Liver (tissue), 3 donors: Measurements from ENCODE around the gene PHACTR4.

Source experiments
- JUND ChIP-seq, 2 donors: IDR thresholded peaks; 2 replicates each; pipeline ENCODE4 v1.6.1; 2016; ENCODE audit warnings: antibody characterized with exemption in 2 of 2
- MAX ChIP-seq: IDR thresholded peaks from 2 replicates; pipeline ENCODE4 v1.6.1; 2016; ENCODE audit warnings: antibody characterized with exemption
- SP1 ChIP-seq: IDR thresholded peaks from 2 replicates; pipeline ENCODE4 v1.6.1; 2018; ENCODE audit warnings: antibody characterized with exemption, mild to moderate bottlenecking
- TF ChIP-seq, protein P1 (sequence below): fragments of 150-350 bp; IDR thresholded peaks from 2 replicates; pipeline ENCODE4 v1.5.1; 2017; ENCODE audit warnings: improper control_type of control experiment, low read depth, low read length; ENCODE audit not compliant: missing input control
- TF ChIP-seq, protein P2 (sequence below): IDR thresholded peaks from 2 replicates; pipeline ENCODE4 v1.6.1; 2016; ENCODE audit warnings: antibody characterized with exemption, mild to moderate bottlenecking
- donor health status: healthy.
- donor health status: healthy.

DNA sequence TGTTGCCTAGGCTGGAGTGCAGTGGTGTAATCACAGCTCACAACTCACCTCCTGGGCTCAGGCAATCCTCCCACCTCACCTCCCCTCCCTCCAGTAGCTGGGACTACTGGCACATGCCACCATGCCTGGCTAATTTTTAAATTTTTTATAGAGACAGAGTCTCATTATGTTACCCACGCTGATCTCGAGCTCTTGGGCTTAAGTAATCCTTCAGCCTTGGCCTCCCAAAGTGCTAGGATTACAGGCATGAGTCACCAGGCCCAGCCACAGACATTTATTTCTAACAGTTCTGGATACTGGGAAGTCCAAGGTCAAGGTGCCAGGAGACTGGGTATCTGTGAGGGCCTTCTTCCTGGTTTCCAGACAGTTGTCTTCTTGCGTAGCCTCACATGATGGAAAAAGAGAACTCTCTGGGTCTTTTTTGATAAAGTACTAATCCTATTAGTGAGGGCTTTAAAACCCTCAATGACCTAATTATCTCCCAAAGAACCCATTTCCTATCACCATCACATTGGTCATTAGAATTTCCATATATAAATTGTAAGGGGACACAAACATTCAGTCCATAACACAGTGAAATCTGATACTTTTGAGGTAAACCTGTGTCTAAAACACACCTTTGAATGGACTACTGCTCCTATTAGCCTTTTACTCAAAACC is 67.9 kb downstream of the PHACTR4 start:
- TF ChIP-seq, protein P1, sequence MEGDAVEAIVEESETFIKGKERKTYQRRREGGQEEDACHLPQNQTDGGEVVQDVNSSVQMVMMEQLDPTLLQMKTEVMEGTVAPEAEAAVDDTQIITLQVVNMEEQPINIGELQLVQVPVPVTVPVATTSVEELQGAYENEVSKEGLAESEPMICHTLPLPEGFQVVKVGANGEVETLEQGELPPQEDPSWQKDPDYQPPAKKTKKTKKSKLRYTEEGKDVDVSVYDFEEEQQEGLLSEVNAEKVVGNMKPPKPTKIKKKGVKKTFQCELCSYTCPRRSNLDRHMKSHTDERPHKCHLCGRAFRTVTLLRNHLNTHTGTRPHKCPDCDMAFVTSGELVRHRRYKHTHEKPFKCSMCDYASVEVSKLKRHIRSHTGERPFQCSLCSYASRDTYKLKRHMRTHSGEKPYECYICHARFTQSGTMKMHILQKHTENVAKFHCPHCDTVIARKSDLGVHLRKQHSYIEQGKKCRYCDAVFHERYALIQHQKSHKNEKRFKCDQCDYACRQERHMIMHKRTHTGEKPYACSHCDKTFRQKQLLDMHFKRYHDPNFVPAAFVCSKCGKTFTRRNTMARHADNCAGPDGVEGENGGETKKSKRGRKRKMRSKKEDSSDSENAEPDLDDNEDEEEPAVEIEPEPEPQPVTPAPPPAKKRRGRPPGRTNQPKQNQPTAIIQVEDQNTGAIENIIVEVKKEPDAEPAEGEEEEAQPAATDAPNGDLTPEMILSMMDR, result no peak
- no peak for TF ChIP-seq JUND (IDR thresholded peaks at IDR 0.05)
- no peak for TF ChIP-seq SP1
- no peak for TF ChIP-seq MAX
- TF ChIP-seq, protein P2, sequence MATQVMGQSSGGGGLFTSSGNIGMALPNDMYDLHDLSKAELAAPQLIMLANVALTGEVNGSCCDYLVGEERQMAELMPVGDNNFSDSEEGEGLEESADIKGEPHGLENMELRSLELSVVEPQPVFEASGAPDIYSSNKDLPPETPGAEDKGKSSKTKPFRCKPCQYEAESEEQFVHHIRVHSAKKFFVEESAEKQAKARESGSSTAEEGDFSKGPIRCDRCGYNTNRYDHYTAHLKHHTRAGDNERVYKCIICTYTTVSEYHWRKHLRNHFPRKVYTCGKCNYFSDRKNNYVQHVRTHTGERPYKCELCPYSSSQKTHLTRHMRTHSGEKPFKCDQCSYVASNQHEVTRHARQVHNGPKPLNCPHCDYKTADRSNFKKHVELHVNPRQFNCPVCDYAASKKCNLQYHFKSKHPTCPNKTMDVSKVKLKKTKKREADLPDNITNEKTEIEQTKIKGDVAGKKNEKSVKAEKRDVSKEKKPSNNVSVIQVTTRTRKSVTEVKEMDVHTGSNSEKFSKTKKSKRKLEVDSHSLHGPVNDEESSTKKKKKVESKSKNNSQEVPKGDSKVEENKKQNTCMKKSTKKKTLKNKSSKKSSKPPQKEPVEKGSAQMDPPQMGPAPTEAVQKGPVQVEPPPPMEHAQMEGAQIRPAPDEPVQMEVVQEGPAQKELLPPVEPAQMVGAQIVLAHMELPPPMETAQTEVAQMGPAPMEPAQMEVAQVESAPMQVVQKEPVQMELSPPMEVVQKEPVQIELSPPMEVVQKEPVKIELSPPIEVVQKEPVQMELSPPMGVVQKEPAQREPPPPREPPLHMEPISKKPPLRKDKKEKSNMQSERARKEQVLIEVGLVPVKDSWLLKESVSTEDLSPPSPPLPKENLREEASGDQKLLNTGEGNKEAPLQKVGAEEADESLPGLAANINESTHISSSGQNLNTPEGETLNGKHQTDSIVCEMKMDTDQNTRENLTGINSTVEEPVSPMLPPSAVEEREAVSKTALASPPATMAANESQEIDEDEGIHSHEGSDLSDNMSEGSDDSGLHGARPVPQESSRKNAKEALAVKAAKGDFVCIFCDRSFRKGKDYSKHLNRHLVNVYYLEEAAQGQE, result no peak
